OCI-LY3 (cell line): ENCODE measurements around the gene KRTDAP.

Experiments used
- H2AFZ ChIP-seq: fragments of 200-600, 300-600 bp; shearing (Covaris generic); 2 replicates; pipeline ENCODE4 v1.6.0; 2014; ENCODE audit warnings: antibody characterized with exemption, low read depth, low read length
- H3K27ac ChIP-seq: fragments of 200-600, 300-600 bp; sonication (generic); 2 replicates; pipeline ENCODE4 v1.5.1; 2014; ENCODE audit warnings: mild to moderate bottlenecking, low read length, moderate library complexity, mixed read lengths
- H3K27me3 ChIP-seq: fragments of 200-600, 300-600 bp; sonication (generic); 2 replicates; pipeline ENCODE4 v1.6.1; 2014; ENCODE audit warnings: low read depth, low read length, mixed read lengths
- H3K36me3 ChIP-seq: fragments of 200-600, 300-600 bp; sonication (generic); replicated peaks from 2 replicates; pipeline ENCODE3; 2014; ENCODE audit warnings: low read depth, low read length, mixed read lengths
- H3K4me1 ChIP-seq: fragments of 300-600, 200-600 bp; sonication (generic); 2 replicates; pipeline ENCODE4 v1.6.1; 2014; ENCODE audit warnings: low read length, mixed read lengths
- H3K4me2 ChIP-seq: fragments of 200-600, 300-600 bp; sonication (generic); 2 replicates; pipeline ENCODE4 v1.6.1; 2014; ENCODE audit warnings: low read length, mixed read lengths
- H3K4me3 ChIP-seq: fragments of 300-600, 200-600 bp; sonication (generic); 2 replicates; pipeline ENCODE4 v1.5.1; 2014; ENCODE audit warnings: antibody characterized with exemption, mild to moderate bottlenecking, low read length, moderate library complexity
- H3K79me2 ChIP-seq: fragments of 300-600, 200-600 bp; shearing (Covaris generic); 2 replicates; pipeline ENCODE4 v1.6.1; 2014; ENCODE audit warnings: mild to moderate bottlenecking, low read length, mixed read lengths
- H3K9ac ChIP-seq: fragments of 300-600, 200-600 bp; shearing (Covaris generic); 2 replicates; pipeline ENCODE4 v1.6.0; 2014; ENCODE audit warnings: mild to moderate bottlenecking, low read length, moderate library complexity
- H3K9me3 ChIP-seq: fragments of 200-600, 300-600 bp; shearing (Covaris generic); 2 replicates; pipeline ENCODE4 v1.6.1; 2014; ENCODE audit warnings: low read length, mixed read lengths; ENCODE audit not compliant: insufficient read depth
- H4K20me1 ChIP-seq: fragments of 200-600, 300-600 bp; sonication (generic); 2 replicates; pipeline ENCODE4 v1.6.1; 2016; ENCODE audit warnings: low read length, mixed read lengths; ENCODE audit not compliant: insufficient read depth
- EZH2phosphoT487 ChIP-seq: fragments of 200-600 bp; shearing (Covaris generic); IDR thresholded peaks from 2 replicates; pipeline ENCODE4 v1.6.1; 2018; ENCODE audit warnings: antibody characterized with exemption, mixed run types, low read depth
- TF ChIP-seq, protein P1 (sequence below): fragments of 200-600, 300-600 bp; sonication (generic); IDR thresholded peaks from 2 replicates; pipeline ENCODE4 v1.5.1; 2014; ENCODE audit warnings: antibody characterized with exemption, low read length, low read depth

KRTDAP gene

DNA sequence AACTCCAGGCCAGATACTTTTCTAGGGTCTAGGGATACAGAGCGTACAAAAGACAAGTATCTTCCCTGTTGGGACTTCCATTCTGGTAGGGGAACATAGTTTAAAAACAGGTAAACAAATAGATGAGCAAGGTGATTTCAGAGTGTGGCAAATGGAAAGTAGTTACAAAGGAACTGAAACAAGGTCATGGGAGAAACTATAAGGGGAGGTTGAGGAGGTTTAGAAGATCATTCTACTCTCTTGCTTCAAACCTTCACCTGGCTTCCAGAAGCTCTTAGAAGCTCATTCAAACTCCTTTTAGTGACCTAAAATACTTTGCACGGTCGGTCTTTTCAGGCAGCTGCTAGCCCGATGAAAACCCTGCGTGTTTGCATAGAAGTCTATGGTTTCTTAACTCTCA, 33.1 kb downstream of the KRTDAP start:
- TF ChIP-seq, protein P1, sequence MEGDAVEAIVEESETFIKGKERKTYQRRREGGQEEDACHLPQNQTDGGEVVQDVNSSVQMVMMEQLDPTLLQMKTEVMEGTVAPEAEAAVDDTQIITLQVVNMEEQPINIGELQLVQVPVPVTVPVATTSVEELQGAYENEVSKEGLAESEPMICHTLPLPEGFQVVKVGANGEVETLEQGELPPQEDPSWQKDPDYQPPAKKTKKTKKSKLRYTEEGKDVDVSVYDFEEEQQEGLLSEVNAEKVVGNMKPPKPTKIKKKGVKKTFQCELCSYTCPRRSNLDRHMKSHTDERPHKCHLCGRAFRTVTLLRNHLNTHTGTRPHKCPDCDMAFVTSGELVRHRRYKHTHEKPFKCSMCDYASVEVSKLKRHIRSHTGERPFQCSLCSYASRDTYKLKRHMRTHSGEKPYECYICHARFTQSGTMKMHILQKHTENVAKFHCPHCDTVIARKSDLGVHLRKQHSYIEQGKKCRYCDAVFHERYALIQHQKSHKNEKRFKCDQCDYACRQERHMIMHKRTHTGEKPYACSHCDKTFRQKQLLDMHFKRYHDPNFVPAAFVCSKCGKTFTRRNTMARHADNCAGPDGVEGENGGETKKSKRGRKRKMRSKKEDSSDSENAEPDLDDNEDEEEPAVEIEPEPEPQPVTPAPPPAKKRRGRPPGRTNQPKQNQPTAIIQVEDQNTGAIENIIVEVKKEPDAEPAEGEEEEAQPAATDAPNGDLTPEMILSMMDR = no peak
- no peak for TF ChIP-seq EZH2phosphoT487
- H3K79me2 ChIP-seq = no peaks in the 10 kb centered on the region
- H3K27ac ChIP-seq = peak overlapping the region; percentile 62
- no peaks in the 10 kb centered on the region for H3K36me3 ChIP-seq
- peaks cover 57% of the 10 kb centered on the region for H3K4me1 ChIP-seq
- no peak overlapping the region for H2AFZ ChIP-seq
- peaks cover 56% of the 10 kb centered on the region for H3K27me3 ChIP-seq
- no peaks in the 10 kb centered on the region for H4K20me1 ChIP-seq
- peaks cover 3% of the 10 kb centered on the region; the same call in 1 of the 2 replicates for H3K9me3 ChIP-seq
- peak overlapping the region; percentile 72 for H3K4me2 ChIP-seq
- H3K9ac ChIP-seq = no peak overlapping the region; the same call in 1 of the 2 replicates
- H3K4me3 ChIP-seq = peak overlapping the region; percentile 37

DNA sequence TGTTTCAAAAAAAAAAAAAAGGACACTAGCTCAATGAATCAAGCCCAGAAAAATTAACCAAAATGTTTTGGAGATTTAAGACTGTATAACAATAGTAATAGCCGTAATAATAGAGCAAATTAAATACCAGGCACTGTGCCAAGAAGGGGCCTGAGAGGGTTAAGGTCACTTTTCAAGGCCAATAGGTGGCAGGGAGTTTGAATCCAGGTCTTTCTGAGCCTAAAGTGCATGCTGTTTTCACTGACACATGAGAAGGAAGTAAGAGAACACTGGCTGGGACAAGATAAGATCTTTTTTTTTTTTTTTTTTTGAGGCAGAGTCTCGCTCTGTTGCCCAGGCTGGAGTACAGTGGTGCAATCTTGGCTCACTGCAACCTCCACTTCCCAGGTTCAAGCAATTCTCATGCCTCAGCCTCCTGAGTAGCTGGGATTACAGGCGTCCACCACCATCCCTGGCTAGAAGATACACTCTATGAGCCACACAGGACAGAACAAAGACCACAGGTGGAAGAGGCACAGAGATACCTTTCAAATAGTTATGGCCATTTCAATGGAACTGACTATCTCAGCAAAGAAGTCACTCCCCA, 34.6 kb downstream of the KRTDAP start:
- H2AFZ ChIP-seq = no peak overlapping the region
- peaks cover 3% of the 10 kb centered on the region; the same call in 1 of the 2 replicates for H3K9me3 ChIP-seq
- H3K4me1 ChIP-seq = peaks cover 63% of the 10 kb centered on the region
- no peak overlapping the region for H3K4me2 ChIP-seq
- no peak overlapping the region for H3K9ac ChIP-seq
- peaks cover 52% of the 10 kb centered on the region for H3K27me3 ChIP-seq
- no peak overlapping the region for H3K4me3 ChIP-seq
- no peaks in the 10 kb centered on the region for H3K36me3 ChIP-seq
- no peak for TF ChIP-seq EZH2phosphoT487
- TF ChIP-seq, protein P1 = no peak
- no peaks in the 10 kb centered on the region for H3K79me2 ChIP-seq
- H4K20me1 ChIP-seq = peaks cover 4% of the 10 kb centered on the region; the same call in 1 of the 2 replicates
- H3K27ac ChIP-seq = no peak overlapping the region

DNA sequence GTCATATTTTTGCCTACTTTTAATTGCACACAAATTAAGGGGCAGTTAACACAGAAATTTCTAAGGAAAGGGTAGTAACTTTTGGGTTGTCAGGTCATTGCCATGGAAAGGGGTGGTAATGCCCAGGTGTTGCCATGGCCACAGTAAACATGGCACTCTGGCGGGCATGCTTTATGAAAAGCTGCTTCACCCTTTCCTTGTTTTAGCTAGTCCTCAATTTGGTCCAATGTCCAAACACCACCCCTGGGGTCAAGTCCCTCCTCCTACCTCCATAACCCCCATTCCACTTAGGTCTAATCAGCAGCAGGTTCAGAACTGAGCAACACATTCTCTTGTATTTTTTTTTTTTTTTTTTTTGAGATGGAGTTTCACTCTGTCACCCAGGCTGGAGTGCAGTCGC, 35.6 kb downstream of the KRTDAP start:
- Histone ChIP-seq H3K79me2 (no peaks in the 10 kb centered on the region), H3K27ac (no peak overlapping the region), H3K4me2 (no peak overlapping the region), H3K36me3 (no peaks in the 10 kb centered on the region), H3K27me3 (peaks cover 53% of the 10 kb centered on the region), H3K4me1 (peaks cover 57% of the 10 kb centered on the region), H2AFZ (no peak overlapping the region), H4K20me1 (peaks cover 8% of the 10 kb centered on the region; the same call in 1 of the 2 replicates), H3K4me3 (no peak overlapping the region), H3K9me3 (peaks cover 3% of the 10 kb centered on the region; the same call in 1 of the 2 replicates), H3K9ac (no peak overlapping the region)
- TF ChIP-seq, protein P1 = no peak
- no peak for TF ChIP-seq EZH2phosphoT487

DNA sequence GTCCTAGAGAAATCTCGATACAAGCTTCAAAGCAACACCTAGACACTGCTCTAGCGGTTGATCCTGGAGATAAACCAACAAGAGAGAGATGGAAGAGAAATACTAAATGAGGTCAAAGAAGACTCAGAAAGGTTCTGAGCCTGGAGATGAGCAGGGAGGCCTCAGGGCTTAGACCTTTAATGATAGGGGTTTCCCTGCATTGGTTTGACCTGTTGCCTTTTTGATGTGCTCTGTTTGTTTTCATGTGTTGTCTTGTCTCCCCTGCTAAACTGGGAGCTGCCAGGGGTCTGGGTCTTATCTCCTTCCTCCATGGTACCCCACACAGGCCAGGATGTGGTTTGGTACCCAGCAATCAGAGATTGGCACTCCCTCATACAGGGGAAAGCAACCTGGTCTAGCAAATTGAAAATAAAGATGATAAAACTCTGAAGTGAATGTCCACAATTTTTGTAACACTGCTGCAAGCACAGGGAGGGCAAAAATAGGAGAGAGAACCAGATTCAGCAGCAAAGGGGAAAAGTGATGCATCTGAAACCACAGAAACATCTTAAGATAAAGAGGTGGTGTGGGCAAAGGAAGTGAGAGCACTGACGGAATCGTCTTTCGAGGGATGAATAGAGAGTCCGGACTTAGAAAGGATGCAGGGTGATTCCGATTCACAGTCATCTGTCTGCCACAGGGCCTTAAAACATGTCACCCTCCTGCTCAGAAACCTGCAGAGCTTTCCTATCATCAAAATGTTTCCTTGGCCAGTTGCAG, 38.7 kb downstream of the KRTDAP start:
- no peak overlapping the region for H3K4me3 ChIP-seq
- peaks cover 10% of the 10 kb centered on the region; the same call in 1 of the 2 replicates for H4K20me1 ChIP-seq
- H3K9ac ChIP-seq = no peak overlapping the region
- TF ChIP-seq EZH2phosphoT487 = 0 out of 2 replicates have a peak, but pooled peaks have one; percentile 76
- TF ChIP-seq, protein P1 = no peak
- peaks cover 44% of the 10 kb centered on the region for H3K4me1 ChIP-seq
- H3K4me2 ChIP-seq = peak overlapping the region; percentile 50
- no peak overlapping the region for H3K27ac ChIP-seq
- no peaks in the 10 kb centered on the region for H3K36me3 ChIP-seq
- H3K27me3 ChIP-seq = peaks cover 76% of the 10 kb centered on the region
- H2AFZ ChIP-seq = no peak overlapping the region
- H3K9me3 ChIP-seq = peaks cover 3% of the 10 kb centered on the region; the same call in 1 of the 2 replicates
- no peaks in the 10 kb centered on the region for H3K79me2 ChIP-seq
